Trophoblast cell (in vitro differentiated cells and primary cell): ENCODE results near the gene DUSP10.

ENCODE experiments used
- DNase-seq, 2 donors: peaks; one replicate each; pipeline ENCODE4 v3.0.0-alpha.2; 2016
- H2AFZ ChIP-seq: 2 replicates; pipeline ENCODE4 v1.6.1; 2013; ENCODE audit warnings: low read length, moderate library complexity, mild to moderate bottlenecking; ENCODE audit not compliant: insufficient read depth, poor library complexity
- H2AK5ac ChIP-seq: 2 replicates; pipeline ENCODE4 v1.6.1; 2013; ENCODE audit warnings: mild to moderate bottlenecking, low read length
- H2BK120ac ChIP-seq: 2 replicates; pipeline ENCODE4 v1.6.1; 2013; ENCODE audit warnings: low read length, mild to moderate bottlenecking, moderate library complexity; ENCODE audit not compliant: insufficient read depth, poor library complexity
- H2BK12ac ChIP-seq: 2 replicates; pipeline ENCODE4 v1.6.1; 2013; ENCODE audit warnings: mild to moderate bottlenecking, low read length, moderate library complexity
- H2BK5ac ChIP-seq: 2 replicates; pipeline ENCODE4 v1.6.1; 2013; ENCODE audit warnings: low read length, low read depth, moderate library complexity, mild to moderate bottlenecking; ENCODE audit not compliant: poor library complexity
- H3K14ac ChIP-seq: 2 replicates; pipeline ENCODE4 v1.6.1; 2013; ENCODE audit warnings: mild to moderate bottlenecking, low read length
- H3K18ac ChIP-seq: 2 replicates; pipeline ENCODE4 v1.6.1; 2013; ENCODE audit warnings: mild to moderate bottlenecking, low read length
- H3K23ac ChIP-seq: 2 replicates; pipeline ENCODE4 v1.6.1; 2013; ENCODE audit warnings: low read length
- H3K27ac ChIP-seq: 2 replicates; pipeline ENCODE4 v1.5.1; 2013; ENCODE audit warnings: low read depth, mild to moderate bottlenecking, inconsistent platforms, low read length, moderate library complexity
- H3K27me3 ChIP-seq: 2 replicates; pipeline ENCODE4 v1.6.1; 2013; ENCODE audit warnings: inconsistent platforms, mild to moderate bottlenecking, low read length, moderate library complexity; ENCODE audit not compliant: insufficient read depth
- H3K36me3 ChIP-seq, 2 experiments: 1 replicate in 1 of 2; 2 replicates in 1 of 2; pipeline ENCODE4 v1.6.1; 2013; ENCODE audit warnings: low read length in 2 of 2, mild to moderate bottlenecking in 2 of 2, moderate library complexity in 1 of 2; ENCODE audit not compliant: insufficient read depth in 2 of 2, control insufficient read depth in 1 of 2
- H3K4ac ChIP-seq: 2 replicates; pipeline ENCODE4 v1.6.1; 2013; ENCODE audit warnings: low read depth, mild to moderate bottlenecking, low read length, moderate library complexity
- H3K4me1 ChIP-seq, 2 experiments: 1 replicate in 1 of 2; 2 replicates in 1 of 2; pipeline ENCODE4 v1.6.1; 2013; ENCODE audit warnings: low read length in 2 of 2, mild to moderate bottlenecking in 2 of 2, moderate library complexity in 1 of 2; ENCODE audit not compliant: insufficient read depth in 2 of 2, control insufficient read depth in 1 of 2
- H3K4me2 ChIP-seq: 2 replicates; pipeline ENCODE4 v1.6.1; 2013; ENCODE audit warnings: inconsistent platforms, mild to moderate bottlenecking, low read length, moderate library complexity
- H3K4me3 ChIP-seq: 2 replicates; pipeline ENCODE4 v1.5.1; 2013; ENCODE audit warnings: mild to moderate bottlenecking, low read depth, low read length, inconsistent platforms
- H3K79me1 ChIP-seq: one replicate; pipeline ENCODE4 v1.6.1; 2013; ENCODE audit warnings: low read length
- H3K79me2 ChIP-seq: 2 replicates; pipeline ENCODE4 v1.6.1; 2013; ENCODE audit warnings: low read length, mild to moderate bottlenecking; ENCODE audit not compliant: control insufficient read depth, insufficient read depth, poor library complexity
- H3K9ac ChIP-seq: 2 replicates; pipeline ENCODE4 v1.6.1; 2013; ENCODE audit warnings: mild to moderate bottlenecking, low read length
- H3K9me3 ChIP-seq: 2 replicates; pipeline ENCODE4 v1.6.1; 2013; ENCODE audit warnings: low read depth, mild to moderate bottlenecking, control low read depth, inconsistent platforms, low read length; ENCODE audit not compliant: insufficient read depth
- H4K12ac ChIP-seq: 2 replicates; pipeline ENCODE4 v1.6.1; 2013; ENCODE audit warnings: low read depth, mild to moderate bottlenecking, low read length, moderate library complexity
- H4K8ac ChIP-seq: 2 replicates; pipeline ENCODE4 v1.6.1; 2013; ENCODE audit warnings: low read depth, mild to moderate bottlenecking, low read length, moderate library complexity
- H4K91ac ChIP-seq: one replicate; pipeline ENCODE4 v1.6.1; 2013; ENCODE audit warnings: low read depth, mild to moderate bottlenecking, low read length, moderate library complexity
- WGBS: extraction: QIAGEN DNeasy Blood & Tissue Kit; methylation state at CpG from one replicate; pipeline ENCODE4 v1.1.7; 2013; ENCODE audit warnings: missing lambda C conversion rate; ENCODE audit not compliant: insufficient read length, insufficient coverage; ENCODE audit errors: extremely low coverage; 5-methylcytosine and 5-hydroxymethylcytosine counted together

Gene DUSP10

GRCh38 chr1:221725735-221726672, 15.9 kb downstream of the DUSP10 start:
- no peaks in the 10 kb centered on the region for H3K9me3 ChIP-seq
- no peak overlapping the region for H2AFZ ChIP-seq
- no peak overlapping the region for H3K14ac ChIP-seq
- no peak overlapping the region for H4K12ac ChIP-seq
- H2BK5ac ChIP-seq: no peak overlapping the region
- H3K79me2 ChIP-seq: no peaks in the 10 kb centered on the region
- H3K27ac ChIP-seq: no peak overlapping the region
- no peak overlapping the region for H2BK120ac ChIP-seq
- no peaks in the 10 kb centered on the region for H3K4me1 ChIP-seq
- H3K18ac ChIP-seq: no peak overlapping the region
- H3K4me2 ChIP-seq: no peak overlapping the region
- H3K4ac ChIP-seq: no peak overlapping the region
- no peak overlapping the region for H3K4me3 ChIP-seq
- H4K91ac ChIP-seq: no peak overlapping the region
- no peaks in the 10 kb centered on the region for H3K27me3 ChIP-seq
- no peak overlapping the region for H3K9ac ChIP-seq
- no peaks in the 10 kb centered on the region for H3K79me1 ChIP-seq
- no peak overlapping the region for H2AK5ac ChIP-seq
- no peak overlapping the region for H4K8ac ChIP-seq
- no peak overlapping the region for H2BK12ac ChIP-seq
- no CpG with 5 or more reads among the region's 3 CpGs for WGBS
- H3K36me3 ChIP-seq: peaks cover 0 to 5% of the 10 kb centered on the region in 2 experiments
- H3K23ac ChIP-seq: no peak overlapping the region
- peak in 1 of 2 donors; percentile 9 for DNase-seq

GRCh38 chr1:221724931-221725605, 16.8 kb downstream of the DUSP10 start:
- no peaks in the 10 kb centered on the region for H3K9me3 ChIP-seq
- no peak overlapping the region for H4K8ac ChIP-seq
- H3K14ac ChIP-seq: no peak overlapping the region
- DNase-seq: peak in 1 of 2 donors; percentile 21
- no peak overlapping the region for H3K4me2 ChIP-seq
- no peaks in the 10 kb centered on the region for H3K79me2 ChIP-seq
- H3K9ac ChIP-seq: no peak overlapping the region
- no peaks in the 10 kb centered on the region for H3K4me1 ChIP-seq
- no peaks in the 10 kb centered on the region for H3K27me3 ChIP-seq
- no peak overlapping the region for H3K23ac ChIP-seq
- H3K27ac ChIP-seq: no peak overlapping the region
- H3K4ac ChIP-seq: no peak overlapping the region
- peaks cover 0 to 5% of the 10 kb centered on the region in 2 experiments for H3K36me3 ChIP-seq
- no peak overlapping the region for H2AK5ac ChIP-seq
- no peak overlapping the region for H3K18ac ChIP-seq
- WGBS: no CpG with 5 or more reads among the region's 4 CpGs
- no peak overlapping the region for H4K12ac ChIP-seq
- H3K79me1 ChIP-seq: no peaks in the 10 kb centered on the region
- H3K4me3 ChIP-seq: no peak overlapping the region
- H2BK120ac ChIP-seq: no peak overlapping the region
- H2BK12ac ChIP-seq: no peak overlapping the region
- H4K91ac ChIP-seq: no peak overlapping the region
- H2AFZ ChIP-seq: no peak overlapping the region
- no peak overlapping the region for H2BK5ac ChIP-seq

- no peak overlapping the region for H2AK5ac ChIP-seq
- no peak overlapping the region for H3K4me2 ChIP-seq
- no peak overlapping the region for H4K8ac ChIP-seq
- H3K4ac ChIP-seq: no peak overlapping the region
- H3K36me3 ChIP-seq: peaks cover 0 to 5% of the 10 kb centered on the region in 2 experiments
- H3K27me3 ChIP-seq: no peaks in the 10 kb centered on the region
- H2BK12ac ChIP-seq: no peak overlapping the region
- H2BK120ac ChIP-seq: no peak overlapping the region
- no peak for DNase-seq
- H3K18ac ChIP-seq: no peak overlapping the region
- no peak overlapping the region for H3K9ac ChIP-seq
- no peaks in the 10 kb centered on the region for H3K79me2 ChIP-seq
- H4K12ac ChIP-seq: no peak overlapping the region
- H4K91ac ChIP-seq: no peak overlapping the region
- no peak overlapping the region for H3K23ac ChIP-seq
- no peak overlapping the region for H2AFZ ChIP-seq
- no CpG with 5 or more reads among the region's 3 CpGs for WGBS
- H3K27ac ChIP-seq: no peak overlapping the region
- no peak overlapping the region for H2BK5ac ChIP-seq
- no peak overlapping the region for H3K14ac ChIP-seq
- peaks cover 0 to 6% of the 10 kb centered on the region in 2 experiments for H3K4me1 ChIP-seq
- H3K79me1 ChIP-seq: no peaks in the 10 kb centered on the region
- no peaks in the 10 kb centered on the region for H3K9me3 ChIP-seq
- H3K4me3 ChIP-seq: no peak overlapping the region
These were observed 18.0 kb downstream of the DUSP10 start for GRCh38 chr1:221723848-221724236.

- Histone ChIP-seq H3K9me3 (no peaks in the 10 kb centered on the region), H4K91ac (no peak overlapping the region), H3K27me3 (no peaks in the 10 kb centered on the region), H3K23ac (no peak overlapping the region), H3K79me1 (no peaks in the 10 kb centered on the region), H3K4me3 (no peak overlapping the region), H3K14ac (no peak overlapping the region), H3K9ac (no peak overlapping the region), H3K27ac (no peak overlapping the region), H3K18ac (no peak overlapping the region), H4K8ac (no peak overlapping the region), H3K79me2 (no peaks in the 10 kb centered on the region), H3K4me1 (peaks cover 0 to 8% of the 10 kb centered on the region in 2 experiments), H4K12ac (no peak overlapping the region), H2AK5ac (no peak overlapping the region), H3K4me2 (no peak overlapping the region), H2BK5ac (no peak overlapping the region), H2BK120ac (no peak overlapping the region), H2AFZ (no peak overlapping the region), H3K36me3 (peaks cover 0 to 5% of the 10 kb centered on the region in 2 experiments), H2BK12ac (no peak overlapping the region), H3K4ac (no peak overlapping the region)
- DNase-seq: no peak
- WGBS: no CpG with 5 or more reads among the region's 1 CpG
These were observed 18.7 kb downstream of the DUSP10 start for GRCh38 chr1:221723018-221723847.
